Activated CD4-positive, alpha-beta T cell treated with anti-CD3 and anti-CD28 coated beads, Interleukin-2, Interleukin-4, amounts not matched to agents 100 ng/mL and 50 ng/mL, durations not matched to agents 16 hours and 8 hours (primary cell): ENCODE results near the gene PCBP4.
"Not testable (repeated sequence)": the region's sequence is repeated elsewhere in the genome, so short reads cannot be mapped to it uniquely, and the experiment has no call there.

Experiments used
- DNase-seq: peaks from one replicate; pipeline ENCODE4 v3.0.0-alpha.2; 2020; ENCODE audit warnings: low spot score

The PCBP4 gene

GRCh38 chr3:51938780-51939425, 28.4 kb downstream of the PCBP4 start:
- DNase-seq: no peak

GRCh38 chr3:51937611-51938450, 29.4 kb downstream of the PCBP4 start:
- no peak for DNase-seq

- no peak for DNase-seq
Observed at GRCh38 chr3:51937014-51937413, 30.2 kb downstream of the PCBP4 start.

- DNase-seq: no peak
Observed at GRCh38 chr3:51935886-51936755, 31.1 kb downstream of the PCBP4 start.

- no peak for DNase-seq
Observed at GRCh38 chr3:51934991-51935885, 32.0 kb downstream of the PCBP4 start.

GRCh38 chr3:51934139-51934850, 33.0 kb downstream of the PCBP4 start:
- DNase-seq: no peak

- DNase-seq: no peak
Observed at GRCh38 chr3:51933471-51934138, 33.6 kb downstream of the PCBP4 start.

- DNase-seq: no peak
Observed at GRCh38 chr3:51932471-51933370, 34.5 kb downstream of the PCBP4 start.

- DNase-seq: no peak
Observed at GRCh38 chr3:51931756-51932155, 35.5 kb downstream of the PCBP4 start.

GRCh38 chr3:51930439-51930838, 36.8 kb downstream of the PCBP4 start:
- no peak for DNase-seq

GRCh38 chr3:51929420-51930003, 37.7 kb downstream of the PCBP4 start:
- no peak for DNase-seq

GRCh38 chr3:51928981-51929380, 38.3 kb downstream of the PCBP4 start:
- not testable (repeated sequence) for DNase-seq

- no peak for DNase-seq
Observed at GRCh38 chr3:51928438-51928837, 38.8 kb downstream of the PCBP4 start.

- no peak for DNase-seq
Observed at GRCh38 chr3:51927061-51927977, 39.9 kb downstream of the PCBP4 start.

GRCh38 chr3:51921081-51921578, 46.1 kb downstream of the PCBP4 start:
- DNase-seq: no peak

GRCh38 chr3:51916418-51916817, 50.8 kb downstream of the PCBP4 start:
- DNase-seq: no peak

GRCh38 chr3:51908026-51908425, 59.2 kb downstream of the PCBP4 start:
- no peak for DNase-seq
